Upper lobe of left lung (tissue), 4 donors: ENCODE data around the gene RPE.

Experiments used
- EP300 ChIP-seq, 4 donors: sonication (generic); formaldehyde crosslinking; IDR thresholded peaks; one replicate each; pipeline ENCODE4 v1.5.1; 2017; ENCODE audit warnings: antibody characterized with exemption in 4 of 4, control low read depth in 2 of 4
- POLR2AphosphoS5 ChIP-seq, 2 donors: sonication (generic); formaldehyde crosslinking; IDR thresholded peaks; one replicate each; pipeline ENCODE4 v1.5.1; 2017; ENCODE audit warnings: antibody characterized with exemption in 2 of 2
- TF ChIP-seq, protein P1 (sequence below), 6 experiments: fragments of 450-650 bp in 4 of 6; fragments of 200-600 bp in 2 of 6; sonication (generic) in 2 of 6; IDR thresholded peaks; one replicate each; pipeline ENCODE4 v1.5.1; 2016 to 2019; ENCODE audit warnings: antibody characterized with exemption in 6 of 6

DNA sequence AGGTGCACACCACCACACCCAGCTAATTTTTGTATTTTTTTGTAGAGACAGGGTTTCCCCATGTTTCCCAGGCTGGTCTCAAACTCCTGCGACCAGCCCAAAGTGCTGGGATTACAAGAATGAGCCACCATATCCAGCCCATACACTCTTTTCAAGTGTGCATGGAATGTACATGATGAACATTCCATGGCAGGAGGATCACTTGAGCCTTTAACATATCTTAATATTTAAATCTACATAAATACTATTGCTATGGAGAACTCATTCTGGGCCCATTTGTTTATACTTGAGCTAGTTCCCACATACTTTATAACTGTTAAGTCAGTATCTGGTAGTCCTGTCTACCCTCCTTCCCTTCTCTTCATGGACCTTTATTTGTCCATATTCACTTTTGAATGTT lies 48.4 kb downstream of the RPE start:
- no peak for TF ChIP-seq EP300 (IDR thresholded peaks at IDR 0.05)
- TF ChIP-seq, protein P1, sequence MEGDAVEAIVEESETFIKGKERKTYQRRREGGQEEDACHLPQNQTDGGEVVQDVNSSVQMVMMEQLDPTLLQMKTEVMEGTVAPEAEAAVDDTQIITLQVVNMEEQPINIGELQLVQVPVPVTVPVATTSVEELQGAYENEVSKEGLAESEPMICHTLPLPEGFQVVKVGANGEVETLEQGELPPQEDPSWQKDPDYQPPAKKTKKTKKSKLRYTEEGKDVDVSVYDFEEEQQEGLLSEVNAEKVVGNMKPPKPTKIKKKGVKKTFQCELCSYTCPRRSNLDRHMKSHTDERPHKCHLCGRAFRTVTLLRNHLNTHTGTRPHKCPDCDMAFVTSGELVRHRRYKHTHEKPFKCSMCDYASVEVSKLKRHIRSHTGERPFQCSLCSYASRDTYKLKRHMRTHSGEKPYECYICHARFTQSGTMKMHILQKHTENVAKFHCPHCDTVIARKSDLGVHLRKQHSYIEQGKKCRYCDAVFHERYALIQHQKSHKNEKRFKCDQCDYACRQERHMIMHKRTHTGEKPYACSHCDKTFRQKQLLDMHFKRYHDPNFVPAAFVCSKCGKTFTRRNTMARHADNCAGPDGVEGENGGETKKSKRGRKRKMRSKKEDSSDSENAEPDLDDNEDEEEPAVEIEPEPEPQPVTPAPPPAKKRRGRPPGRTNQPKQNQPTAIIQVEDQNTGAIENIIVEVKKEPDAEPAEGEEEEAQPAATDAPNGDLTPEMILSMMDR (IDR thresholded peaks at IDR 0.05): no peak
- no peak for TF ChIP-seq POLR2AphosphoS5 (IDR thresholded peaks at IDR 0.05)
